ENCODE data around the gene GKN1.

Gene GKN1

DNA sequence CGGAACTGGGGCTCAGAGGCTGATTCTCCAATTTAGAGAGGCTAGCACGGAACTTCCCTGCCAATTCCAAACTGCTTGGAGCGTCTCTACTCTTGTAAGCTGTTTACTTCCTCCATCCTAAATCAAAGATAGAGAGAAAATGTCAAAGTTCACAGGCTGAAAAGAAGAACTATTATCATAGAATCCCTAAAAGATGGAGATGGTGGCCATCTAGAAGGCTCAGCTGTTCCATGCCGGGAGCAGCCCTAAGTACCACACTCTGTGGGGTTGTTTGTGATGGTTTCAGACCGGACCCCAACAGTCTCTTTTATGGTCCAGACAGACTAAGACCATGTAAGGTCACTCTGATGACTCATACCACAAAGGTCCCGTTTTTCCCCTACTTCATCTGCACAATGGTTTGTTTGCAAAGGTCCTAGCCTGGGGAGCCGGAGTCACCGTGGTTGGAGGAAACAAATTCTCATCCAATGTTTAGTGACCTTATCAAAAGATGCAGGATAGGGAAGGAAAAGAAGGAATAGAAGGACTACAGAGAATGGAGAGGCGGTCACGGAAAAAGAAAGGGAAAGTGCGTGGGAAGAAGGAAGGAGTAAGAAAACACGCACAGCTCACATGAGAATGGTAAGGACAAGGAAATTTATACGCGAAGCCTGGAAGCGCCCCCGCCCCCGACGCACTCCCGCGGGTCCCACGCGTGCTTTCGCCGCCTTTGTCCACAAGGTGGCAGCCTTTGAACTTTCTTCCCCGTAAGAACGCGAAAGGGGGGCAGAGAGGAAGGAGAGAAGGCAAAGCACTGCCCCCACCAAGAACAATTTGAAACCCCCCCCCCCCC, 38.1 kb downstream of the GKN1 start:
- H3K27ac ChIP-seq (ENCODE audit: low read depth, low read length) = peak overlapping the region; percentile 76
- H3K4me2 ChIP-seq (ENCODE audit: low read length) = peak overlapping the region; percentile 2
- H3K36me3 ChIP-seq (ENCODE audit: control insufficient read depth, insufficient read depth, low read length) = no peaks in the 10 kb centered on the region
- no peak overlapping the region for H3K4ac ChIP-seq (ENCODE audit: low read depth, low read length)
- peak overlapping the region; percentile 62 for H3K18ac ChIP-seq (ENCODE audit: low read length)
- peak; percentile 55 for DNase-seq
- H2AK5ac ChIP-seq (ENCODE audit: low read length) = no peak overlapping the region
- H3K9ac ChIP-seq (ENCODE audit: low read length) = no peak overlapping the region
- no peak overlapping the region for H2BK15ac ChIP-seq (replicated peaks; ENCODE audit: low read depth)
- peak overlapping the region; percentile 95 for H3K56ac ChIP-seq (ENCODE audit: low read length)
- no peak overlapping the region for H2BK120ac ChIP-seq (ENCODE audit: low read depth, low read length)
- peaks cover 7% of the 10 kb centered on the region for H3K79me2 ChIP-seq (ENCODE audit: control insufficient read depth, insufficient read depth, low read length)
- no peak overlapping the region for H4K8ac ChIP-seq (ENCODE audit: low read depth, low read length)
- no peak overlapping the region for H2BK5ac ChIP-seq (ENCODE audit: low read length)
- peaks cover 6% of the 10 kb centered on the region for H3K79me1 ChIP-seq (ENCODE audit: low read length)
- no peak overlapping the region for H4K5ac ChIP-seq (ENCODE audit: low read length)
- H3K4me3 ChIP-seq (ENCODE audit: low read length) = no peak overlapping the region
- WGBS (ENCODE audit: extremely low coverage, insufficient coverage, low lambda C conversion rate) = no CpG with 5 or more reads among the region's 27 CpGs
- no peak overlapping the region for H3K23ac ChIP-seq (ENCODE audit: low read length)
- no peaks in the 10 kb centered on the region for H3K27me3 ChIP-seq (ENCODE audit: insufficient read depth, low read length, poor library complexity)
- H3K4me1 ChIP-seq (ENCODE audit: control insufficient read depth, low read depth, low read length) = peaks cover 11% of the 10 kb centered on the region

DNA sequence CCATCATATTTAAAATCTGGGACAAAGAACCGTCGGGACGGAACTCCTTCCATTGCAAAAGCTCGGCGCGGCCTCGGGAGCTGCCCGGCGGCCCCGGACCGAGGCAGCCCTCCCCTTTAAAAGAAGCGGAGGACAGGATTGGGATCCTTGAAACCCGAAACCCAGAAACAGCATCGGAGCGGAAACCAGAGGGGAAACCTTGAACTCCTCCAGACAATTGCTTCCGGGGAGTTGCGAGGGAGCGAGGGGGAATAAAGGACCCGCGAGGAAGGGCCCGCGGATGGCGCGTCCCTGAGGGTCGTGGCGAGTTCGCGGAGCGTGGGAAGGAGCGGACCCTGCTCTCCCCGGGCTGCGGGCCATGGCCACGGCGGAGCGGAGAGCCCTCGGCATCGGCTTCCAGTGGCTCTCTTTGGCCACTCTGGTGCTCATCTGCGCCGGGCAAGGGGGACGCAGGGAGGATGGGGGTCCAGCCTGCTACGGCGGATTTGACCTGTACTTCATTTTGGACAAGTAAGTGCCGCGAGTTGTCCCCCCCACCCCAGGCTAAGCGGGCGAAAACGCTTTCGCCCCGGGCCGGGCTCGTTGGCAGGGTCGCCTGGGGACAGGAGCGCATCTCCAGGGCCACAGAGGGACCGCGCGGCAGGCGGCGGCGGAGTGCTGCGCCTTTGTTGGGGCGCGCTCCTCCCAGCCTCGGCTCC, 38.9 kb downstream of the GKN1 start, which contains the start of gene ANTXR1:
Gene ANTXR1 (plus strand): TSS at position 38 of the 698 bp plus-strand sequence. CDS start 321 bp downstream, at position 359.
- H2BK15ac ChIP-seq (replicated peaks; ENCODE audit: low read depth) = no peak within 1 kb of the TSS
- H3K4me1 ChIP-seq (ENCODE audit: control insufficient read depth, low read depth, low read length) = peaks cover 11% of the 10 kb centered on the region
- peak within 1 kb of the TSS; percentile 62 for H3K18ac ChIP-seq (ENCODE audit: low read length)
- no peak within 1 kb of the TSS for H2BK120ac ChIP-seq (ENCODE audit: low read depth, low read length)
- H3K9ac ChIP-seq (ENCODE audit: low read length) = peak within 1 kb of the TSS; percentile 87
- peak within 1 kb of the TSS; percentile 41 for H2BK5ac ChIP-seq (ENCODE audit: low read length)
- peak within 1 kb of the TSS; percentile 58 for H3K4ac ChIP-seq (ENCODE audit: low read depth, low read length)
- peak within 1 kb of the TSS; percentile 38 for H3K23ac ChIP-seq (ENCODE audit: low read length)
- peak within 1 kb of the TSS; percentile 95 for H3K56ac ChIP-seq (ENCODE audit: low read length)
- peaks cover 10% of the 10 kb centered on the region for H3K79me2 ChIP-seq (ENCODE audit: control insufficient read depth, insufficient read depth, low read length)
- no peaks in the 10 kb centered on the region for H3K27me3 ChIP-seq (ENCODE audit: insufficient read depth, low read length, poor library complexity)
- no peaks in the 10 kb centered on the region for H3K36me3 ChIP-seq (ENCODE audit: control insufficient read depth, insufficient read depth, low read length)
- H3K27ac ChIP-seq (ENCODE audit: low read depth, low read length) = peak within 1 kb of the TSS; percentile 76
- H3K4me3 ChIP-seq (ENCODE audit: low read length) = peak within 1 kb of the TSS; percentile 85
- H4K5ac ChIP-seq (ENCODE audit: low read length) = no peak within 1 kb of the TSS
- peaks cover 6% of the 10 kb centered on the region for H3K79me1 ChIP-seq (ENCODE audit: low read length)
- peak within 1 kb of the TSS; percentile 41 for H3K4me2 ChIP-seq (ENCODE audit: low read length)
- WGBS (ENCODE audit: extremely low coverage, insufficient coverage, low lambda C conversion rate) = no CpG with 5 or more reads among the region's 63 CpGs
- DNase-seq = peak; percentile 90
- no peak within 1 kb of the TSS for H4K8ac ChIP-seq (ENCODE audit: low read depth, low read length)
- no peak within 1 kb of the TSS for H2AK5ac ChIP-seq (ENCODE audit: low read length)

DNA sequence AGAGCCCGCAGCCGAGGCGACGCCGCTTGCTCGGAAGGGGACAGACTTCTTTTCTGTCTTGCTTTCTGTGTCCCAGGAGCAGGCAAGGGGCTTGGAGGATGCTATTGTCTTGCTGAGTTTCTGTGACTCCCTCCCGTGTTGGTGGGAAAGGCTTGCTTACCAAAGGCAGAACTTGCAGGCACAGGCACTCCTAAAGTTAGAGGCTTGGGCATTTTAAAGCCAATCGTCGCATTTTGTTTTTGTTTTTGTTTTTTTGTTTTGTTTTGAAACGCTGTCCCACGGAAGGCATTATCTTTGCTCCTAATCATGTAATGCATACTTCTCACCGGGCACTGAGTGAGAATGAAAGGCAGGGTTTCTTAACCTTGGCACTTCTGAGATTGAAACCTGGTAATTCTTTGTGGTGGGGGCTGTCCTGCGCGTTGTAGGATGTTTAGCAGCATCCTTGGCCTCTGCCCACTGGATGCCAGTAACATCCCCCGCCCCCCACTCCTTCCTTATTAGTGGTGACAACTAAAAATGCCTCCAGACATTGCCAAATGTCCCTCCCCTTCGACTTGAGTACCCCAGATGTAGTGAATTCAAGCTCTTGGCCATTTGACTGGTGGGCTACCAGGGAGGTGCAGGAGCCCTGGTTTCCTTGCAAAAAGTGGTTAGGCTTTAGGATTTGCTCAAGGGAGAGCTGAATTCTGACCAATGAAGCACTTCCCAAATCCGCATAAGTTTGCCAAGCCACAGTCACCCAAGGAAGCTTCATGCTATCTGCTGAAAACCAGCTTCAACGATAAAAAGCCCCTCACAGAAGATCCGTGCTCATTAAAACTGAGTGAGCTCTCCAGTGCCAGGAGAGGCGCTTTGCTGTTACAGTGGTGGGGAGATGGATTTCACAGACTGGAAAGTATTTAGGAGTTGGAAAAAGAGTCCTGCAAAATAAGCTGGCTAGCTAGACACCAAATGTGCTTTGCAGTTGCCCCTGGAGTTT, 39.7 kb downstream of the GKN1 start:
- Histone ChIP-seq H4K5ac (ENCODE audit: low read length) (no peak overlapping the region), H3K36me3 (ENCODE audit: control insufficient read depth, insufficient read depth, low read length) (no peaks in the 10 kb centered on the region), H2BK15ac (replicated peaks; ENCODE audit: low read depth) (no peak overlapping the region), H2BK5ac (ENCODE audit: low read length) (no peak overlapping the region), H3K27me3 (ENCODE audit: insufficient read depth, low read length, poor library complexity) (no peaks in the 10 kb centered on the region), H3K4me3 (ENCODE audit: low read length) (peak overlapping the region; percentile 85), H3K23ac (ENCODE audit: low read length) (no peak overlapping the region), H3K27ac (ENCODE audit: low read depth, low read length) (peak overlapping the region; percentile 76), H3K56ac (ENCODE audit: low read length) (peak overlapping the region; percentile 95), H3K4me2 (ENCODE audit: low read length) (peak overlapping the region; percentile 41), H3K9ac (ENCODE audit: low read length) (peak overlapping the region; percentile 87), H3K4me1 (ENCODE audit: control insufficient read depth, low read depth, low read length) (peaks cover 11% of the 10 kb centered on the region), H2BK120ac (ENCODE audit: low read depth, low read length) (no peak overlapping the region), H3K79me2 (ENCODE audit: control insufficient read depth, insufficient read depth, low read length) (peaks cover 14% of the 10 kb centered on the region), H3K18ac (ENCODE audit: low read length) (peak overlapping the region; percentile 16), H3K4ac (ENCODE audit: low read depth, low read length) (no peak overlapping the region), H3K79me1 (ENCODE audit: low read length) (peaks cover 9% of the 10 kb centered on the region), H2AK5ac (ENCODE audit: low read length) (no peak overlapping the region), H4K8ac (ENCODE audit: low read depth, low read length) (no peak overlapping the region)
- WGBS (ENCODE audit: extremely low coverage, insufficient coverage, low lambda C conversion rate) = no CpG with 5 or more reads among the region's 20 CpGs
- peak; percentile 56 for DNase-seq

DNA sequence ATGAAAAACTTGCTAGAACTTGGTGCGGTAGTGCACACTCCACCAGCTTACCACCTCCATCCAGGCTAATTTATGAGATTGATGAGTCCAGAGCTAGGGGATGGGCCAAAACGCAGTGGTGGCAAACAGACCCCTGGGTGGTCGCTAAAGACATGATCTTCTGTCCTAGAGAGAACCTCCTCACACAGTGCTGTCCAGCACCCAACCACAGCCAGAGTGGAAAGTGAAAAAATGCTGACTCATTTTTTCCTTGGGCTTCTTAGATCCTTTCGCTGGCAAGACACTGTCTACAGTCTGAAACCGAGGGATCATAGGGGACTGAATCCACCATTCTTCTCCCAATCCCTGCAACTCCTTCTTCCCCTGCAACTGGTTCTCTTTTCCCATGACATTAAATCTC, 42.6 kb downstream of the GKN1 start:
- no peak overlapping the region for H3K27ac ChIP-seq (ENCODE audit: low read depth, low read length)
- H2BK120ac ChIP-seq (ENCODE audit: low read depth, low read length) = no peak overlapping the region
- H3K23ac ChIP-seq (ENCODE audit: low read length) = no peak overlapping the region
- no peak overlapping the region for H2BK5ac ChIP-seq (ENCODE audit: low read length)
- DNase-seq = peak; percentile 53
- H2BK15ac ChIP-seq (replicated peaks; ENCODE audit: low read depth) = no peak overlapping the region
- WGBS (ENCODE audit: extremely low coverage, insufficient coverage, low lambda C conversion rate) = no CpG with 5 or more reads among the region's 5 CpGs
- no peak overlapping the region for H3K9ac ChIP-seq (ENCODE audit: low read length)
- H3K79me2 ChIP-seq (ENCODE audit: control insufficient read depth, insufficient read depth, low read length) = peaks cover 32% of the 10 kb centered on the region
- H4K5ac ChIP-seq (ENCODE audit: low read length) = no peak overlapping the region
- H3K4me1 ChIP-seq (ENCODE audit: control insufficient read depth, low read depth, low read length) = peaks cover 5% of the 10 kb centered on the region
- no peak overlapping the region for H3K18ac ChIP-seq (ENCODE audit: low read length)
- no peaks in the 10 kb centered on the region for H3K27me3 ChIP-seq (ENCODE audit: insufficient read depth, low read length, poor library complexity)
- H2AK5ac ChIP-seq (ENCODE audit: low read length) = no peak overlapping the region
- no peak overlapping the region for H3K4ac ChIP-seq (ENCODE audit: low read depth, low read length)
- no peak overlapping the region for H4K8ac ChIP-seq (ENCODE audit: low read depth, low read length)
- H3K36me3 ChIP-seq (ENCODE audit: control insufficient read depth, insufficient read depth, low read length) = no peaks in the 10 kb centered on the region
- H3K4me3 ChIP-seq (ENCODE audit: low read length) = no peak overlapping the region
- H3K79me1 ChIP-seq (ENCODE audit: low read length) = peaks cover 17% of the 10 kb centered on the region
- H3K4me2 ChIP-seq (ENCODE audit: low read length) = no peak overlapping the region
- no peak overlapping the region for H3K56ac ChIP-seq (ENCODE audit: low read length)

DNA sequence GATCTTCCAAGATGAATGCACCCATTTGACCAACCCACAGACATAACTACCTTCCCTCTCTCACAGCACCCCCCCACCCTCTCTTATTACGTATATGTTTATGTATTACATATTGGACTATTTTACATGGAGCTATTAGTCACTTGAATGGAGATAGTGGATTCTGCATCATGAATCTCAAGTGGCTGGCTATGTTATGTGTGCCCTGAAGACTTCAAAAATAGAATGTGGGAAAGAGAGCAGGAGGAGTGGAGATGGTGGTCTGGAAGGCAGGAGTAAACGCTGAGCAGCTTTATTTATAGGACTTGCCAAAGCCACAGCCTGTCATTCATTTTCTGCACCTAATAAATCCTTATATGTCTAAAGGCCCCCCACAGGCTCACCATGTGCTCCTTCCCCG, 43.4 kb downstream of the GKN1 start:
- Histone ChIP-seq H3K79me2 (ENCODE audit: control insufficient read depth, insufficient read depth, low read length) (peaks cover 39% of the 10 kb centered on the region), H3K27ac (ENCODE audit: low read depth, low read length) (no peak overlapping the region), H3K23ac (ENCODE audit: low read length) (no peak overlapping the region), H3K4ac (ENCODE audit: low read depth, low read length) (no peak overlapping the region), H2BK15ac (replicated peaks; ENCODE audit: low read depth) (no peak overlapping the region), H2BK5ac (ENCODE audit: low read length) (no peak overlapping the region), H2AK5ac (ENCODE audit: low read length) (no peak overlapping the region), H3K9ac (ENCODE audit: low read length) (no peak overlapping the region), H3K56ac (ENCODE audit: low read length) (no peak overlapping the region), H3K27me3 (ENCODE audit: insufficient read depth, low read length, poor library complexity) (no peaks in the 10 kb centered on the region), H2BK120ac (ENCODE audit: low read depth, low read length) (no peak overlapping the region), H3K36me3 (ENCODE audit: control insufficient read depth, insufficient read depth, low read length) (no peaks in the 10 kb centered on the region), H4K5ac (ENCODE audit: low read length) (no peak overlapping the region), H4K8ac (ENCODE audit: low read depth, low read length) (no peak overlapping the region), H3K18ac (ENCODE audit: low read length) (no peak overlapping the region), H3K4me1 (ENCODE audit: control insufficient read depth, low read depth, low read length) (peaks cover 5% of the 10 kb centered on the region), H3K4me3 (ENCODE audit: low read length) (no peak overlapping the region), H3K79me1 (ENCODE audit: low read length) (peaks cover 24% of the 10 kb centered on the region), H3K4me2 (ENCODE audit: low read length) (no peak overlapping the region)
- no peak for DNase-seq
- no CpG with 5 or more reads among the region's 3 CpGs for WGBS (ENCODE audit: extremely low coverage, insufficient coverage, low lambda C conversion rate)

All from mesendoderm (in vitro differentiated cells).